Ishikawa (cell line): ENCODE results near the gene CD36.

Experiments used
- CREB1 ChIP-seq: IDR thresholded peaks from 2 replicates; pipeline ENCODE4 v1.6.1; 2012; ENCODE audit warnings: low read depth
- EGR1 ChIP-seq: IDR thresholded peaks from 2 replicates; pipeline ENCODE4 v1.6.1; 2012
- EP300 ChIP-seq: IDR thresholded peaks from 2 replicates; pipeline ENCODE4 v1.6.1; 2012; ENCODE audit warnings: borderline replicate concordance
- FOXM1 ChIP-seq: IDR thresholded peaks from 2 replicates; pipeline ENCODE4 v1.6.1; 2012; ENCODE audit warnings: low read depth, borderline replicate concordance
- NFIC ChIP-seq: IDR thresholded peaks from 2 replicates; pipeline ENCODE4 v1.6.1; 2012
- TCF12 ChIP-seq: IDR thresholded peaks from 2 replicates; pipeline ENCODE4 v1.6.1; 2012; ENCODE audit warnings: low read depth

GRCh38 chr7:80640846-80641245, 2.4 kb downstream of the CD36 start:
- TF ChIP-seq CREB1 (no peak), EGR1 (no peak), NFIC (no peak), TCF12 (peak; percentile 33; the same call in 1 of the 2 replicates), EP300 (peak; percentile 61; the same call in 1 of the 2 replicates), FOXM1 (no peak)
